Small intestine (tissue), 7 donors: ENCODE results near the gene LRRD1. TPM values are rescaled to one million over a fixed set of nuclear protein-coding genes. Genes with fewer than 3 reads are reported as not detected.
"Not testable (repeated sequence)": the region's sequence is repeated elsewhere in the genome, so short reads cannot be mapped to it uniquely, and the experiment has no call there.

Experiments used
- DNase-seq, 2 donors: peaks; one replicate each; pipeline versions ENCODE4 v3.0.0 to v3.0.0-alpha.2; 2013
- FAIRE-seq: peaks from 2 replicates; lab custom pipeline; 2012; peaks lifted over from hg19 to GRCh38; lab: Jason Lieb, UNC
- H3K27ac ChIP-seq, 3 donors: one replicate each; pipeline ENCODE4 v1.5.1; 2013; ENCODE audit warnings: low read length in 2 of 3, mild to moderate bottlenecking in 2 of 3, control low read depth in 1 of 3, inconsistent platforms in 1 of 3, low read depth in 1 of 3, moderate library complexity in 1 of 3
- H3K27me3 ChIP-seq, 3 donors: one replicate each; pipeline ENCODE4 v1.6.1; 2013; ENCODE audit warnings: low read length in 3 of 3, inconsistent platforms in 1 of 3; ENCODE audit not compliant: control insufficient read depth in 3 of 3, insufficient read depth in 3 of 3
- H3K36me3 ChIP-seq, 3 donors: one replicate each; pipeline ENCODE4 v1.6.1; 2013; ENCODE audit warnings: low read length in 3 of 3, inconsistent platforms in 1 of 3, low read depth in 1 of 3, mild to moderate bottlenecking in 1 of 3, moderate library complexity in 1 of 3; ENCODE audit not compliant: control insufficient read depth in 3 of 3, insufficient read depth in 2 of 3
- H3K4me1 ChIP-seq, 3 donors: one replicate each; pipeline ENCODE4 v1.6.1; 2013; ENCODE audit warnings: low read length in 2 of 3, inconsistent platforms in 1 of 3, low read depth in 1 of 3, mild to moderate bottlenecking in 1 of 3, moderate library complexity in 1 of 3; ENCODE audit not compliant: control insufficient read depth in 3 of 3, insufficient read depth in 2 of 3
- H3K4me3 ChIP-seq, 3 donors: one replicate each; pipeline ENCODE4 v1.5.1; 2013; ENCODE audit warnings: low read length in 3 of 3, control low read depth in 1 of 3, inconsistent platforms in 1 of 3, low read depth in 1 of 3, mild to moderate bottlenecking in 1 of 3, moderate library complexity in 1 of 3
- H3K9me3 ChIP-seq, 2 donors: one replicate each; pipeline ENCODE4 v1.6.1; 2013; ENCODE audit warnings: low read depth in 1 of 2, low read length in 1 of 2; ENCODE audit not compliant: control insufficient read depth in 2 of 2, insufficient read depth in 1 of 2
- WGBS, 3 donors: extraction: QIAGEN DNeasy Blood & Tissue Kit; methylation state at CpG; one replicate each; pipeline ENCODE4 v1.1.7; 2013; 5-methylcytosine and 5-hydroxymethylcytosine counted together
- polyA plus RNA-seq, 4 donors: library from polyadenylated mRNA; stranded (reverse) in 3 of 4; unstranded in 1 of 4; fragments of 200-250 nt in 3 of 4; fragments of 120-200 nt in 1 of 4; gene quantifications; one replicate each; pipeline versions ENCODE4 v1.2.1 to v1.2.3, GENCODE V29; 2013
- donor health status: healthy with polysubstance abuse.
- donor health status: control.
- donor health status: control.
- donor health status: Bipolar disorder and iron deficiency.
- donor health status: healthy.

LRRD1 gene
- polyA plus RNA-seq, 4 donors, result 0.01 to 0.13 TPM; not detected in 2

DNA sequence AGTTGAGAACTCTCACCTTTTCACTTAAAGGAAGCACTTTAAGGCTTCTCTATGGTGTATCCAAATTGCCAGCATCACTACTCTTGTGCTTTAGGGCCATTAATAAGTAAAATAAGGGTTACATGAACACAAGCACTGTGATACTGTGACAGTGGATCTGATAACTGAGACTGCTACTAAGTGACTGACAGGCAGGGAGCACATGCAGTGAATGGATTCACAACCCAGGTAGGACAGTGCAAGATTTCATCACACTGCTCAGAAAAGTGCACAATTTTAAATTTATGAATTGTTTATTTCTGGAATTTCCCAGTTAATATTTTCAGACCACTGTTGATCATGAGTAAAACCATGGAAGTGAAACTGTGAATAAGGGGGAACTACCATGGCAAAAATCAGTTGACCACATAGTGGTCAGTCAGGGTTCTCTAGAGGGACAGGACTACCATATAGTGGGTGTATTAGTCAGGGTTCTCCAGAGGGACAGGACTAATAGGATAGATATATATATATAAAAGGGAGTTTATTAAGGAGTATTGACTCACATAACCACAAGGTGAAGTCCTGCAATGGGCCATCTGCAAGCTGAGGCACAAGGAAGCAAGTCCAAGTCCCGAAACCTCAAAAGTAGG is 23.7 kb downstream of the LRRD1 start:
- no peak overlapping the region for H3K27ac ChIP-seq
- no peak for FAIRE-seq
- 89 to 95% (median 94%) methylated on average over 1 of the region's 1 CpG for WGBS, 3 donors
- no peaks in the 10 kb centered on the region for H3K27me3 ChIP-seq
- H3K4me1 ChIP-seq, result no peaks in the 10 kb centered on the region
- H3K4me3 ChIP-seq, result no peak overlapping the region
- no peaks in the 10 kb centered on the region for H3K9me3 ChIP-seq
- no peaks in the 10 kb centered on the region for H3K36me3 ChIP-seq
- no peak for DNase-seq

DNA sequence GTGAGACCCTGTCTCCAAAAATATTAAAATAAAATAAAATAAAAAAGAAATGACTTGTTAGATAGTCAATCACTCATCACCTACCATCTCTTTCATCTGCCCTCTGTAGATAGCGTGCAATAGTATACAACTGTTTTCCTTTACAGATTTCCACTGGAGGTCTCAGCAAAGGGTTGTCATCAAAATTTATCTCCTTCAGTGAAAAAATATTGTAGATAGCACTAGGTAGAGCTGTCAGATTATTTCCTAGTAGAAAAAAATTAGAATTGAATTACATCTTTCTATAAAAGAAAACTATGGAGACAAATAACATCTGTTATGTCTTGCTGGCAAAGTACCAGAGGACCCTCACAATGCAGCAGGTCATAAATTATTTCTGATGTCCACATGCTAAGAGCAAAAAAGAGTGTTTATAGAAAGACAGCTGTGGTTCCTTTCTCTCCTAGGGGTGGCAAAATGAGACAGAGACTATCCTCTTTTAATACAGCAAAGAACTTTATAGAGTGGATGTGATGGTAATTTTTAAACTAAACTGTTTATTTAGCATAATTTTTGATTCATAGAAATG is 28.4 kb downstream of the LRRD1 start:
- 65 to 100% (median 78%) methylated on average over 1 of the region's 1 CpG for WGBS, 3 donors

DNA sequence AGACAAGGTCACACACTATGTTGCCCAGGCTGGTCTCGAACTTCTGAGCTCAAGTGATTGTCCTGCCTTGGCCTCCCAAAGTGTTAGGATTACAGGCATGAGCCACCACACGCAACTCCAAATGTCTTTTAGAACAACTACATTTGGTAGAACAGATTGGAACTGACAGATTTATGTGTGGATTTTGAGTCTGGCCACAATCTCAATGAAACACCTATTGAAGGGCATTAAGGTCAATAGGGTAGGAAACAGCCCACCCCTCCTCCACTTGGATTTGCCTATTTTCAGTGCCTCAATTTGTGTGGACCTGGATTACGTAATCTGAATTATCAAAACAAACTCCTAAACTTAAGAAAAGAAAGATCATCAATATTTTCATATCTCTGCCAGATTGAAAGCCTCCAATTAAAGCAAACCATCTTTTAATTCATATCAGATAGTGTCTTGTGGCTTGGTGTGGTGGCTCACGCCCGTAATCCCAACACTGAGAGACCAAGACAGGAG is 29.2 kb downstream of the LRRD1 start:
- H3K36me3 ChIP-seq, result no peaks in the 10 kb centered on the region
- H3K27me3 ChIP-seq, result no peaks in the 10 kb centered on the region
- FAIRE-seq, result no peak
- no peak for DNase-seq
- no peak overlapping the region for H3K27ac ChIP-seq
- no peaks in the 10 kb centered on the region for H3K9me3 ChIP-seq
- no peaks in the 10 kb centered on the region for H3K4me1 ChIP-seq
- 90 to 92% (median 92%) methylated on average over 5 of the region's 5 CpGs for WGBS, 3 donors
- no peak overlapping the region for H3K4me3 ChIP-seq

More for the DNA sequence above, 28.4 kb downstream of the LRRD1 start:
- no peaks in the 10 kb centered on the region for H3K9me3 ChIP-seq
- H3K27me3 ChIP-seq, result no peaks in the 10 kb centered on the region
- FAIRE-seq (no peak), DNase-seq (no peak)
- H3K36me3 ChIP-seq, result no peaks in the 10 kb centered on the region
- H3K4me3 ChIP-seq, result no peak overlapping the region
- no peak overlapping the region for H3K27ac ChIP-seq
- no peaks in the 10 kb centered on the region for H3K4me1 ChIP-seq

DNA sequence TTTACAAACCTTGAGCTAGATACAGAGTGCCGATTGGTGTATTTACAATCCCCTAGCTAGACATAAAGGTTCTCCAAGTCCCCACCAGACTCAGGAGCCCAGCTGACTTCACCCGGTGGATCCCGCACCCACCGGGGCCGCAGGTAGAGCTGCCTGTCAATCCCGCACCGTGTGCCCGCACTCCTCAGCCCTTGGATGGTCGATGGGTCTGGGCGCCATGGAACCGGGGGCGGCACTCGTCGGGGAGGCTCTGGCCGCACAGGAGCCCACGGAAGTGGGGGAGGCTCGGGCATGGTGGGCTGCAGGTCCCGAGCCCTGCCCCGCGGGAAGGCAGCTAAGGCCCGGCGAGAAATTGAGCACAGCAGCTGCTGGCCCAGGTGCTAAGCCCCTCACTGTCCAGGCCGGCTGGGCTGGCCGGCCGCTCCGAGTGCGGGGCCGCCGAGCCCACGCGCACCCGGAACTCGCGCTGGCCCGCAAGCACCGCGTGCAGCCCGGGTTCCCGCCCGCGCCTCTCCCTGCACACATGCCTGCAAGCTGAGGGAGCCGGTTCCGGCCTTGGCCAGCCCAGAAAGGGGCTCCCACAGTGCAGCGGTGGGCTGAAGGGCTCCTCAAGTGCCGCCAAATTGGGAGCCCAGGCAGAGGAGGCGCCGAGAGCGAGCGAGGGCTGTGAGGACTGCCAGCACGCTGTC is 35.6 kb downstream of the LRRD1 start:
- not testable (repeated sequence) for H3K27me3 ChIP-seq, H3K27ac ChIP-seq, FAIRE-seq, DNase-seq, H3K36me3 ChIP-seq, H3K9me3 ChIP-seq, H3K4me1 ChIP-seq, H3K4me3 ChIP-seq
- 93 to 94% (median 93%) methylated on average over 46 to 50 of the region's 50 CpGs for WGBS, 3 donors

DNA sequence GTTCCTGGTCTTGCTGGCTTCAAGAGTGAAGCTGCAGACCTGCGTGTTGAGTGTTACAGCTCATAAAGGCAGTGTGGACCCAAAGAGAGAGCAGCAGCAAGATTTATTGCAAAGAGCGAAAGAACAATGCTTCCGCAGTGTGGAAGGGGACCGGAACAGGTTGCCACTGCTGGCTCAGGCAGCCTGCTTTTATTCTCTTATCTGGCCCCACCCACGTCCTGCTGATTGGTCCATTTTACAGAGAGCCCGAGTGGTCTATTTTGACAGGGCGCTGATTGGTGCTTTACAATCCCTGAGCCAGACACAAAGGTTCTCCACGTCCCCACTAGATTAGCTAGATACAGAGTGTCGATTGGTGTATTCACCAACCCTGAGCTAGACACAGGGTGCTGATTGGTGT is 36.2 kb downstream of the LRRD1 start:
- not testable (repeated sequence) for H3K27me3 ChIP-seq, H3K36me3 ChIP-seq, DNase-seq, H3K27ac ChIP-seq, FAIRE-seq, H3K4me1 ChIP-seq, H3K4me3 ChIP-seq, H3K9me3 ChIP-seq
- WGBS, 3 donors, result 87 to 91% (median 88%) methylated on average over 9 of the region's 9 CpGs

DNA sequence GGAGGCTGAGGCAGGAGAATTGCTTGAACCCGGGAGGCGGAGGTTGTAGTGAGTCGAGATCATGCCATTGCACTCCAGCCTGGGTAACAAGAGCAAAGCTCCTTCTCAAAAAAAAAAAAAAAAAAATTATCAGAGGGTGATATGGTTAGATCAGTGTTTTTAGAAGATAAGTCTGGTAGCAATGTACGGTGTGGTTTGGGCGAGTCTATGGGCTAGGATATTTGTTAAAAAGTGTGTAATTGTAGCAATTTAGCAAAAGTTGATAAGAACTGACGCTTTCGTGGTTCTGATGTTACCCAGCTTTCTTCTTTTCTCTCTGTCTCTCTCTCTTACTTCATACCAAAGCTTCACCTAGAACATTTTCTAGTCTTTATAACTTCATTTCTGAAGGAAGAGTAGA is 37.8 kb downstream of the LRRD1 start:
- 65 to 86% (median 84%) methylated on average over 7 of the region's 7 CpGs for WGBS, 3 donors
- FAIRE-seq (no peak), DNase-seq (no peak)
- no peaks in the 10 kb centered on the region for H3K36me3 ChIP-seq
- no peaks in the 10 kb centered on the region for H3K9me3 ChIP-seq
- H3K27ac ChIP-seq, result no peak overlapping the region
- H3K4me3 ChIP-seq, result no peak overlapping the region
- no peaks in the 10 kb centered on the region for H3K27me3 ChIP-seq
- no peaks in the 10 kb centered on the region for H3K4me1 ChIP-seq

DNA sequence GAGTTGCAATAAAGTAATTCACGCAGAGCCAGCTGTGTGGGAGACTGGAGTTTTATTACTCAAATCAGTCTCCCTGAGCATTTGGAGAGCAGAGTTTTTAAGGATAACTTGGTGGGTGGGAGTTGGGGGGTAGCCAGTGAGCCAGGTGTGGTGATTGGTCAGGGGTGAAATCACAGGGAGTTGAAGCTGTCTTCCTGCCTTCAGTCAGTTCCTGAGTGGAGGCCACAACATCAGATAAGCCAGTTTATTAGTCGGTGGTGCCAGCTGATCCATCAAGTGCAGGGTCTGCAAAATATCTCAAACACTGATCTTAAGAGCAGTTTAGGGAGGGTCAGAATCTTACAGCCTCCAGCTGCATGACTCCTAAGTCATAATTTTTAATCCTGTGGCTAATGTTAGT is 41.4 kb downstream of the LRRD1 start:
- Histone ChIP-seq H3K36me3 (no peaks in the 10 kb centered on the region), H3K27ac (no peak overlapping the region), H3K4me1 (peaks cover 0 to 9% (median 0%) of the 10 kb centered on the region in 3 donors), H3K27me3 (no peaks in the 10 kb centered on the region), H3K4me3 (no peak overlapping the region), H3K9me3 (no peaks in the 10 kb centered on the region)
- DNase-seq, result no peak
- 19 to 35% (median 31%) methylated on average over 2 of the region's 2 CpGs for WGBS, 3 donors
- no peak for FAIRE-seq

DNA sequence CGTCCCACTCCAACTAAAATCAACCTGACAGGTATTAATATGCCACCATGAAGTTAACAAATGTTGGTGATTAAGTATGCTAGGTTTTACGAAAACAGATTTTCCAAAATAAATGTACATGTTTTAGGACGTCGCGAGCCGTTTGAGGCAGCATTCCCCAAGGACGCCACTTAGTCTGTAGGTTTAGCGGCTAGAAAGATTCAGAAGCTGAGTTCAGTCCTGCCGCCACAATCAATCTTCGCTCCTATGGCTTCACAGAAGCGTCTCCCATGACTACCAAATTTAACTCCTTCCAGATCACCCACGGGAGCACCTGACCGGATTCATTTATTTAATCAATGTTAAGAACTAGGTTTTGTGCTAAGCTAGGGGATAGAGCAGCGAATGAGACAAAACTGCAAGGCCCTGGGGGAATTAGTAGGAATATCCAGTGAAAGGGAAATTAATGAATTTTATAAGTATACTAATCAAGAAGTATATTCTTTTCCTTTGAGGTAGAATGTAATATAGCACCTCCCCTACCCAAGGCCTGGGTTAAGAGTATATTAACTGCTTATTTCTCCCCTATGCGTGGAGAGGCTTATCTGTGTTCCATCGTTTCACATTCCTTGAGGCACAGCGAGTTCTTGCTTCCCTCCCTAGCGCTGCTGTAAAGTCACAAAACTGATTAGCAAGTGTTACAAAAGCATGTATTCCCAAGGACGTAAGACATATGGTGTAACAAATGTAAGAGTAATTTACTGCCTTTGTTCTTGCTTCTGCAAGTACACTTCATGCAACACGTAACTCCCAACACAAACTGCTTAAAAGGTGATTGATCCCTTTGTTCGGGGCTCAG is 43.7 kb downstream of the LRRD1 start:
- Histone ChIP-seq H3K36me3 (no peaks in the 10 kb centered on the region), H3K27me3 (no peaks in the 10 kb centered on the region), H3K9me3 (no peaks in the 10 kb centered on the region), H3K4me1 (peaks cover 0 to 9% (median 3%) of the 10 kb centered on the region in 3 donors), H3K4me3 (peak overlapping the region; percentile 78 to 95 (median 86)), H3K27ac (peak overlapping the region; percentile 90 to 95 (median 93))
- FAIRE-seq (no peak), DNase-seq (peak; percentile 76 to 84)
- WGBS, 3 donors, result 8 to 25% (median 19%) methylated on average over 21 of the region's 21 CpGs
